Heart left ventricle (tissue), 13 donors: ENCODE results near the gene CSF3R.

Experiments
- CTCF ChIP-seq, 12 donors: fragments of 200-600 bp; sonication (generic) in 4 of 12; IDR thresholded peaks; one replicate each; pipeline versions ENCODE4 v1.5.0 to v1.8.0; 2018 to 2022; ENCODE audit warnings: antibody characterized with exemption in 12 of 12, mild to moderate bottlenecking in 5 of 12
- POLR2A ChIP-seq, 2 donors: fragments of 450-650 bp; IDR thresholded peaks; one replicate each; pipeline ENCODE4 v1.6.1; 2017; ENCODE audit warnings: antibody characterized with exemption in 2 of 2, mild to moderate bottlenecking in 2 of 2, moderate library complexity in 2 of 2
- donor health status: ischemic (EF 13 %, LVEDD 7.1; RV severe dilation, severe dysfunction).
- donor health status: DM: no; HTN: yes; CAD: no.
- donor health status: DM: no; HTN: no; CAD: no.
- donor health status: ischemic (EF 25% LVEDD 6.9; RV normal size, moderate dysfunction).
- donor health status: ischemic (EF 25% LVEDD 5.7; RV mildly dilated, moderate dysfunction).
- donor health status: ischemic (EF 35%, LVEDD 5.7; RV mildly dilated, moderate dysfunction).
- donor health status: nonischemic (EF 11% LVEDD 7.7; RV severe dilation, severe dysfunction).
- donor health status: DM: yes; HTN: yes; CAD: no.
- donor health status: PGD.
- donor health status: ischemic (EF 29% LVEDD 5.4; RV normal size, mild dysfunction).
- donor health status: nonischemic (EF 23%, LVEDD 6.1; RV moderate dilation, normal function).

- TF ChIP-seq POLR2A (IDR thresholded peaks at IDR 0.05) = no peak
- TF ChIP-seq CTCF (IDR thresholded peaks at IDR 0.05) = no peak
Observed at GRCh38 chr1:36530791-36531190, 48.1 kb upstream of the CSF3R start.
